ENCODE results near the gene CLK2.
A peak's percentile ranks its signal among the peaks of the same experiment; 100 is the strongest.
"Not testable (repeated sequence)": the region's sequence is repeated elsewhere in the genome, so short reads cannot be mapped to it uniquely, and the experiment has no call there.

The CLK2 gene

DNA sequence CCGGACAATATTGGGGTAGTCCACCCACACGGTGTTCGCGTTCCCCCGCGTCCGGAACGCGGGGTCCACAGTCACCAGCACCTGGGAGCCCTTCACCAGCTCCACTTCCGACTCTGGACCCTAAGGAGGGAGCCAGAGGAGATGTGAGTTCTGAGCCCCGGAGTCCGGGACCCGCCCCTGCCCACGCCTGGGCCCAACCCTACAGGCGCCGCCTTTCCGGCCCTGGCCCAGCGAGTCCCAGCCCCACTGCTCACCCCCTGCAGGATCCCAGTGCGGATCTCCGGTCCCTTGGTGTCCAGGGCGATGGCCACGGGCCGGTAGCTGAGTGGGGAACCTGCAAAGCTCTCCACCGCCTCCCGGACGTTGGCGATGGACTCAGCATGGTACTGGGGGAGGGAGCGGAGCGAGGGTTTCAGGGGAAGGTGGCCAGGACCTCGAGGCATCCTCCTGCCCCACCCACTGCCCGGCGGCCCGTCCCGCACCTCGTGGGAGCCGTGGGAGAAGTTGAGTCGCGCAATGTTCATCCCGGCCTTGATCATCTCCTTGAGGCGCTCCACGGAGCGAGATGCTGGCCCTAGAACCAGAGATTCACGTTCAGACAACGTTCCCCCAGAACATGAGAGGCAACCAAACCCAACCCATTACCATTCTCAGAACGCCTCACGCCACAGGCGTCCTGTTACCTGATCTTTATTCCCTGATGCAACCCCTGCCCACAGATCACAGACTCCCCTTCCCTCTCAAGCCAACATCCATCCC, 22.1 kb upstream of the CLK2 start:
- no peaks in the 10 kb centered on the region for H3K9me3 ChIP-seq (ENCODE audit: control insufficient read depth, low read depth, low read length)
- peak overlapping the region; percentile 90 for H3K4me3 ChIP-seq (ENCODE audit: low read length)
- H3K9ac ChIP-seq (ENCODE audit: low read length) = peak overlapping the region; percentile 58
- no peaks in the 10 kb centered on the region for H3K36me3 ChIP-seq (ENCODE audit: control insufficient read depth, low read depth, low read length)
- H3K27me3 ChIP-seq (ENCODE audit: control insufficient read depth, insufficient read depth, low read length) = peaks cover 34% of the 10 kb centered on the region
- peaks cover 8% of the 10 kb centered on the region for H3K4me1 ChIP-seq (ENCODE audit: control insufficient read depth, low read depth, low read length)
- H3K27ac ChIP-seq (ENCODE audit: low read length) = no peak overlapping the region

DNA sequence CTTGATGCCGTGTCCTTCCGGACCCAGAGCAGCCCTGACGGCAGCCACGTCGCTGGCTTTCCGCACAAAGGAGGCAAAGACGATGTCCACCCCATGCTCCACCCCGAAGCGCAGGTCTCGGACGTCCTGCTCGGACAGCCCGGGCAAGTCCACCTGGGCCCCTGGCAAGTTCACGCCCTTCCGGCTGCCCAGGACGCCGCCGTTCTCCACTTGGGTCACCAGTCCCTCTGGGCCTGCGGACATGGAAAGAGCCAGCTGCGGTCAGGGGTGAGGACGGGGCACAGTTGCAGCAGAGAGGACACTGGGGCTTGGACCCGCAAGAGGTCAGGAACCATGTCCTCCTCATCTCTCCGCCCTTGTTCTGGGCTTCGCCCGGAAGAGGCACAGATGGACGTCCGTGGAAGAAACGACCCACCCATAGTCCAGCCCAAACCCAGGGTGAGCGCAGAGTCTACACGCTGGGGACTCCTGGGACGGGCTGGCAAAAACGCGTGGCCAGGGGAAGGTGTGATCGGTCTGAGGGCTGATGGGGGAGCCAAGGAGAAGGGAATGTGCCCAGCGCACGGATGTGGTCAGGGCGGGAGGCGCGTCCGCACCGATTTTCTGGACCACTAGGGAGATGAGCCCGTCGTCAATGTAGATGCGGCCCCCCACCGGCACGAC, 21.3 kb upstream of the CLK2 start:
- Histone ChIP-seq H3K36me3 (ENCODE audit: control insufficient read depth, low read depth, low read length) (no peaks in the 10 kb centered on the region), H3K4me3 (ENCODE audit: low read length) (peak overlapping the region; percentile 90), H3K9ac (ENCODE audit: low read length) (no peak overlapping the region), H3K27ac (ENCODE audit: low read length) (no peak overlapping the region), H3K27me3 (ENCODE audit: control insufficient read depth, insufficient read depth, low read length) (peaks cover 34% of the 10 kb centered on the region), H3K4me1 (ENCODE audit: control insufficient read depth, low read depth, low read length) (peaks cover 8% of the 10 kb centered on the region), H3K9me3 (ENCODE audit: control insufficient read depth, low read depth, low read length) (no peaks in the 10 kb centered on the region)

DNA sequence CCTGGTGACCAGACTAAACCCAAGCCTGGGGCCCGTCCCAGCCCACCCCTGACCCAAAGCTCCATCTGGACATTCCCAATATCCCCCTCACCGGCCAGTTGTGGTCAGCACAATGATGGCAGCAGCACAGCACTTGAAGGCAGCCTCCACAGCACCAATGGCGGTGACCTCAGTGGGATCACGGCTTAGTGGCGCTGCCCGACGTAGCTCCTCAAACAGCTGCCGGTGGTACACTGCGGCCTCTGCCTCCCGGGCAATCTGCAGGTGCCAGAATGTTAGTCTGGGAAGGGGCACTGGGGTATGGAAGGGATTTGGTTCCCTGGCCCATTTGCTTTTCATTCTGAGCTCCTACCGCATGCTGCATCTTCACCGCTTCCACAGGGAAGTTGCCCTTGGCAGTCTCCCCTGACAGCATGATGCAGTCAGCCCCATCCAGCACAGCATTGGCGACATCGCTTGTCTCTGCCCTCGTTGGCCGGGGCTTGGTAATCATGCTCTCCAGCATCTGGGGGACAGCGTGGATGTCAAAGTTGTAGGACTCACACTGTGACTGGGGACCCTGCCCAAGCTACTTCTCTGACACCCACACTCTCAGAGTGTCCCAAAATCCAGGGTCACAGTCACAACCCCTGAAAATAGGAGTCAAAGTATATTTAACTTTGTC, 19.9 kb upstream of the CLK2 start:
- Histone ChIP-seq H3K9me3 (ENCODE audit: control insufficient read depth, low read depth, low read length) (no peaks in the 10 kb centered on the region), H3K36me3 (ENCODE audit: control insufficient read depth, low read depth, low read length) (no peaks in the 10 kb centered on the region), H3K4me3 (ENCODE audit: low read length) (no peak overlapping the region), H3K27me3 (ENCODE audit: control insufficient read depth, insufficient read depth, low read length) (peaks cover 34% of the 10 kb centered on the region), H3K9ac (ENCODE audit: low read length) (no peak overlapping the region), H3K27ac (ENCODE audit: low read length) (no peak overlapping the region), H3K4me1 (ENCODE audit: control insufficient read depth, low read depth, low read length) (peaks cover 8% of the 10 kb centered on the region)

DNA sequence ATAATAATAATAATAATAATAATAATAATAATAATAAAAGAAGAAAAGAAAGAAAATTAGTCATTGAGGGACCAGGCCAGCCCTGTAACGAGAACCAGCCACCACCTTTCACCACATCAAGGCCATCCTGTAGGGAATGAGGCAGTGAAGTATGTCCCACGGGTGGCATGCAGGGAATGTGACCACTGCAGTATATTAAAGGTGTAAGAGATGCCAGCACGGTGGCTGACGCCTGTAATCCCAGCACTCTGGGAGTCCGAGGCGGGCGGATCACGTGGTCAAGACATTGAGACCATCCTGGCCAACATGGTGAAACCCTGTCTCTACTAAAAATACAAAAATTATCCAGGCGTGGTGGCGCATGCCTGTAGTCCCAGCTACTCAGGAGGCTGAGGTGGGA, 17.7 kb upstream of the CLK2 start:
- not testable (repeated sequence) for H3K4me1 ChIP-seq (ENCODE audit: control insufficient read depth, low read depth, low read length); H3K27ac ChIP-seq (ENCODE audit: low read length); H3K9me3 ChIP-seq (ENCODE audit: control insufficient read depth, low read depth, low read length); H3K36me3 ChIP-seq (ENCODE audit: control insufficient read depth, low read depth, low read length); H3K9ac ChIP-seq (ENCODE audit: low read length); H3K4me3 ChIP-seq (ENCODE audit: low read length)
- H3K27me3 ChIP-seq (ENCODE audit: control insufficient read depth, insufficient read depth, low read length) = peaks cover 33% of the 10 kb centered on the region

DNA sequence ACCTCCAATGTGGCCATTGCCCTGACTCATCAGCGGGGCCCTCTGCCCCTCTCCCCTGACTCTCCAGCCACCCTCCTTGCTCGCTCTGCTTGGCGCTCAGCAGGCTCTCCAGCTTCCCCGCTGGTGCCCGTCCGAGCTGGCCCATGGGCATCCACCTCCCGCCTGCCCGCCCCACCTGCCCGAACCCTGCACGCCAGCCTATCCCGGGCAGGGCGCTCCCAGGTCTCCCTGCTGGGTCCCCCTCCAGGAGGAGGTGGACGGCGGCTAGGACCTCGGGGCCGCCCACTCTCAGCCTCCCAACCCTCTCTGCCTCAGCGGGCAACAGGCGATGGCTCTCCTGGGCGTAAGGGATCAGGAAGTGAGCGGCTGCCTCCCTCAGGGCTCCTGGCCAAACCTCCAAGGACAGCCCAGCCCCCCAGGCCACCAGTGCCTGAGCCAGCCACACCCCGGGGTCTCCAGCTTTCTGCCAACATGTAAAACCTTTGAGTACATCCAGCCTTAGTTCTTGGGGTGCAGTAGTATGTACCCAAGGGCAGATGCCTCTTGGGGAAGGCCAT, 14.8 kb upstream of the CLK2 start:
- H3K27ac ChIP-seq (ENCODE audit: low read length) = no peak overlapping the region
- H3K27me3 ChIP-seq (ENCODE audit: control insufficient read depth, insufficient read depth, low read length) = peaks cover 4% of the 10 kb centered on the region
- no peaks in the 10 kb centered on the region for H3K36me3 ChIP-seq (ENCODE audit: control insufficient read depth, low read depth, low read length)
- no peak overlapping the region for H3K9ac ChIP-seq (ENCODE audit: low read length)
- H3K4me1 ChIP-seq (ENCODE audit: control insufficient read depth, low read depth, low read length) = no peaks in the 10 kb centered on the region
- no peaks in the 10 kb centered on the region for H3K9me3 ChIP-seq (ENCODE audit: control insufficient read depth, low read depth, low read length)
- H3K4me3 ChIP-seq (ENCODE audit: low read length) = no peak overlapping the region

DNA sequence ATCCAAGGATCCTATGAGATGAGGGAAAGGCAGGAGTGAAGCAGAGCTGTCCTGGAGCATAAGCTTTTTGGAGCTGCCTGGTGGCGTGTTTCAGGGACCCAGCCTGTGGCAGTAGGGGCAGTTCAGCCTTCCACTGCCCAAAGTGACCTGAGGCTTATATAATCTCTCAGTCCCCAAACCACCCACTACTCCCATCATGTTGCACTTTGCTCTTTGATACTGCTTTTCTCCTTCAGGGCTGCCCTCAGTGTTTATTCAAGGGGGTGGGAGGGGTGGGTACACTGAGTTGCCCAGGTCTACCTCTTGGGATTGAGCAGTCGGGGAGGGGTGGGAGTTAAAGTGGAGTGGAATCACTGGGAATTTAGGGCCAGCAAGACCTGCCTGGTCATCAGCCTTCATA, 13.2 kb upstream of the CLK2 start:
- Histone ChIP-seq H3K4me1 (ENCODE audit: control insufficient read depth, low read depth, low read length) (no peaks in the 10 kb centered on the region), H3K9ac (ENCODE audit: low read length) (no peak overlapping the region), H3K9me3 (ENCODE audit: control insufficient read depth, low read depth, low read length) (no peaks in the 10 kb centered on the region), H3K27ac (ENCODE audit: low read length) (no peak overlapping the region), H3K4me3 (ENCODE audit: low read length) (no peak overlapping the region), H3K36me3 (ENCODE audit: control insufficient read depth, low read depth, low read length) (no peaks in the 10 kb centered on the region), H3K27me3 (ENCODE audit: control insufficient read depth, insufficient read depth, low read length) (no peaks in the 10 kb centered on the region)

DNA sequence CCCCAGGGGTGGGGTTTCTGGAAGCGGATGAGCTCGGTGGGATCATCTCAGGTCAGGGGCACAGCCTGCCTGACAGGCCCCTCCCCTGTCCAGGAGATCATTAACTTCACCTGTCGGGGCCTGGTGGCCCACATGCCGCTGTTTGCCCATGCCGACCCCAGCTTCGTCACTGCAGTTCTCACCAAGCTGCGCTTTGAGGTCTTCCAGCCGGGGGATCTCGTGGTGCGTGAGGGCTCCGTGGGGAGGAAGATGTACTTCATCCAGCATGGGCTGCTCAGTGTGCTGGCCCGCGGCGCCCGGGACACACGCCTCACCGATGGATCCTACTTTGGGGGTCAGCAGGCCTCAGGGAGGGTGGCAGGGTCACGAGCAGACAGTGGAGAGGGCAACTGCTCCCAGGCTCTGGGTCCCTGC, 12.3 kb upstream of the CLK2 start:
- no peak overlapping the region for H3K4me3 ChIP-seq (ENCODE audit: low read length)
- no peaks in the 10 kb centered on the region for H3K4me1 ChIP-seq (ENCODE audit: control insufficient read depth, low read depth, low read length)
- H3K27ac ChIP-seq (ENCODE audit: low read length) = no peak overlapping the region
- H3K9me3 ChIP-seq (ENCODE audit: control insufficient read depth, low read depth, low read length) = no peaks in the 10 kb centered on the region
- H3K27me3 ChIP-seq (ENCODE audit: control insufficient read depth, insufficient read depth, low read length) = no peaks in the 10 kb centered on the region
- no peaks in the 10 kb centered on the region for H3K36me3 ChIP-seq (ENCODE audit: control insufficient read depth, low read depth, low read length)
- no peak overlapping the region for H3K9ac ChIP-seq (ENCODE audit: low read length)

DNA sequence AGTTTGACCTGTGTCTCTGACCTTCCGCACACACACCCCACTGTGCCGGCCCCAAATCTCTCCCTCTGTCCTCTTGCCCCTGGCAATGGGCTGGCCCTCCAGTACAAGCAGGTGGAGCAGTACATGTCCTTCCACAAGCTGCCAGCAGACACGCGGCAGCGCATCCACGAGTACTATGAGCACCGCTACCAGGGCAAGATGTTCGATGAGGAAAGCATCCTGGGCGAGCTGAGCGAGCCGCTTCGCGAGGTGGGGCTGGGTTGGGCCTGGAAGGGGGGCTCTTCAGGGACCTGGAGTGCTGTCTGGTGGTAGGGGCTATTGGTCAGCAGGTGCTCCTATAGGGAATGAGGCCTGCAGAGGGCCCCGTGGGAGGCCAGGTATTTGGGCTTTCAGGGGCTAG, 11.8 kb upstream of the CLK2 start:
- H3K9ac ChIP-seq (ENCODE audit: low read length) = no peak overlapping the region

DNA sequence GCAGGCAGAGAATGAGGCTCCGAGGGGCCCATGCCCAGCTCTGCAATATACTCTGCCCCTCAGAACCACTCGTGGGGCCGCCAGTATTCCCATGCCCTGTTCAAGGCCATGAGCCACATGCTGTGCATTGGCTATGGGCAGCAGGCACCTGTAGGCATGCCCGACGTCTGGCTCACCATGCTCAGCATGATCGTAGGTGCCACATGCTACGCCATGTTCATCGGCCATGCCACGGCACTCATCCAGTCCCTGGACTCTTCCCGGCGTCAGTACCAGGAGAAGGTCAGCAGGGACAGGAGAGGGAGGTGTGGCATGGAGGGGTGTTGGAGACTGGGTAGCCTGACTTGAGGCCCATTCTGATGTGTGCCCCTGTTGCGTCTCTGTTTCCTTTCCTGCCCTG, 11.2 kb upstream of the CLK2 start:
- Histone ChIP-seq H3K4me3 (ENCODE audit: low read length) (no peak overlapping the region), H3K9ac (ENCODE audit: low read length) (no peak overlapping the region), H3K27ac (ENCODE audit: low read length) (no peak overlapping the region), H3K9me3 (ENCODE audit: control insufficient read depth, low read depth, low read length) (no peaks in the 10 kb centered on the region), H3K27me3 (ENCODE audit: control insufficient read depth, insufficient read depth, low read length) (no peaks in the 10 kb centered on the region), H3K4me1 (ENCODE audit: control insufficient read depth, low read depth, low read length) (peaks cover 1% of the 10 kb centered on the region), H3K36me3 (ENCODE audit: control insufficient read depth, low read depth, low read length) (no peaks in the 10 kb centered on the region)

More for the DNA sequence above, 11.8 kb upstream of the CLK2 start:
- Histone ChIP-seq H3K4me1 (ENCODE audit: control insufficient read depth, low read depth, low read length) (no peaks in the 10 kb centered on the region), H3K9me3 (ENCODE audit: control insufficient read depth, low read depth, low read length) (no peaks in the 10 kb centered on the region), H3K36me3 (ENCODE audit: control insufficient read depth, low read depth, low read length) (no peaks in the 10 kb centered on the region), H3K27me3 (ENCODE audit: control insufficient read depth, insufficient read depth, low read length) (no peaks in the 10 kb centered on the region), H3K27ac (ENCODE audit: low read length) (no peak overlapping the region), H3K4me3 (ENCODE audit: low read length) (no peak overlapping the region)

DNA sequence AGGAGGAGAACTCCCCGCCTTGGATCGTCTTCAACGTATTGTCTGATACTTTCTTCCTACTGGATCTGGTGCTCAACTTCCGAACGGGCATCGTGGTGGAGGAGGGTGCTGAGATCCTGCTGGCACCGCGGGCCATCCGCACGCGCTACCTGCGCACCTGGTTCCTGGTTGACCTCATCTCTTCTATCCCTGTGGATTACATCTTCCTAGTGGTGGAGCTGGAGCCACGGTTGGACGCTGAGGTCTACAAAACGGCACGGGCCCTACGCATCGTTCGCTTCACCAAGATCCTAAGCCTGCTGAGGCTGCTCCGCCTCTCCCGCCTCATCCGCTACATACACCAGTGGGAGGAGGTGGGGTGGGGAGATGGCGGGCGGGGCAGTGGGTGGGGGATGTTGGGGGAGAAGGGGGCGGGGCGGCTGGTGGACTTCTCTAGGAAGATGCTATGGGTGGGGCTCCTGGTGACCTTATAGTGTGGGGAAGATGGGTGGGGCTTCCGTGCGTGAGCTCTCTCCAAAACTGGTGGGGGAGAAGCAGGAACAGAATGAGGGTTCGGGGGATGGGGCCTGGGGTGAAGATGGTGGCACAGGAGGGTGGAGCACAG, 9.3 kb upstream of the CLK2 start:
- no peak overlapping the region for H3K4me3 ChIP-seq (ENCODE audit: low read length)
- peaks cover 15% of the 10 kb centered on the region for H3K4me1 ChIP-seq (ENCODE audit: control insufficient read depth, low read depth, low read length)
- no peaks in the 10 kb centered on the region for H3K36me3 ChIP-seq (ENCODE audit: control insufficient read depth, low read depth, low read length)
- no peaks in the 10 kb centered on the region for H3K27me3 ChIP-seq (ENCODE audit: control insufficient read depth, insufficient read depth, low read length)
- H3K9me3 ChIP-seq (ENCODE audit: control insufficient read depth, low read depth, low read length) = no peaks in the 10 kb centered on the region
- H3K27ac ChIP-seq (ENCODE audit: low read length) = no peak overlapping the region
- H3K9ac ChIP-seq (ENCODE audit: low read length) = no peak overlapping the region

DNA sequence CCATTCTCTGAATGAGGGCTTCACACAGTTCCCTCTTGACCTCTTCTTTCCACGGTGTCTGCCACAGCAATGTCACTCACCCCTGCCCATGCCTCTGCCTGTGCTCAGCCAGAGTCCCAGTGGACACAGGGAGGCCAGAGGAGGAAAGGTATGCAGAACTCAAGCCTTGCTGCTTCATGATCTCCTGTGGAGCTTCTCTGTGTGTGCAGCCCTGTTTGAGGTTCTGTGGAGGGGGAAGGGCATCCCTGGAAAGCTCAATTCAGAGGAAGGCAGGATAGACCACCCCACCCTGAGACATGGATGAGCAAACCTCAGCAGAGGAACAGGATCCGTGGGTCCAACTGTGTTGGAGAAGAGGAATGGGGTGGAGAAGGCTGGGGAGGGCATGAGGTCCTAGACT, 6.0 kb upstream of the CLK2 start:
- Histone ChIP-seq H3K36me3 (ENCODE audit: control insufficient read depth, low read depth, low read length) (no peaks in the 10 kb centered on the region), H3K9me3 (ENCODE audit: control insufficient read depth, low read depth, low read length) (no peaks in the 10 kb centered on the region), H3K4me3 (ENCODE audit: low read length) (no peak overlapping the region), H3K27ac (ENCODE audit: low read length) (no peak overlapping the region), H3K9ac (ENCODE audit: low read length) (no peak overlapping the region), H3K27me3 (ENCODE audit: control insufficient read depth, insufficient read depth, low read length) (no peaks in the 10 kb centered on the region), H3K4me1 (ENCODE audit: control insufficient read depth, low read depth, low read length) (peaks cover 15% of the 10 kb centered on the region)
